ENCODE measurements around the gene NLRC3.

DNA sequence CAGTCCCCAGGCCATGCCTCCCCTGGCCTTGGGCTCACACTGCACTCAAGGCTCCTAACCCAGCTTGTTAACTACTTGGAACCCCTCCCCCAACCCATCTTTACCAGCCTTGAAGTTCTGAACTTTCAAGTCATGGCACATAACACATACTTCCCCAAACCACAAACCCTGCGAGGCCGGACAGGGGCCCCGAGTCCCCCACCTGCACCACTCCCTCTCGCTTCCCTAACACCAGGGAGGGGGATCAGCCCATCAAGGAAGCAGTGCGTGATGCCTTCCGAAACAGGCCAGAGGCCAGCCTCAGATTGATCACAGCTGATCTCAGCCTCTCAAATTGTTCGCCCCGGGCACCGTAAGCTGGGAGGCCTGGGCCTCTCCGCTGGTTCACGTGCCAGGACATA lies 3.0 kb upstream of the NLRC3 start:
- TF ChIP-seq CTCF (IDR thresholded peaks at IDR 0.05): no peak
- TF ChIP-seq POLR2A (IDR thresholded peaks at IDR 0.05): no peak
- no peak for TF ChIP-seq POLR2AphosphoS5 (IDR thresholded peaks at IDR 0.05)

Data from breast epithelium (tissue), 3 donors.